ENCODE data around the gene BDKRB1. TPM values are rescaled to one million over a fixed set of nuclear protein-coding genes. Genes with fewer than 3 reads are reported as not detected.

BDKRB1 gene
- total RNA-seq (2021): not detected in 2 replicates
- long read RNA-seq: 0 reads

GRCh38 chr14:96255501-96256366 is at the start of gene BDKRB1:
Gene BDKRB1, plus strand, starts transcription at chr14:96256210. Its CDS starts 7,473 bp downstream, at chr14:96263683.
- Mint-ChIP-seq H3K36me3 (ENCODE audit: insufficient read depth in 1 of 3, low read depth in 3 of 3) (no peaks in the 10 kb centered on the region; a peak in 1 of 7 replicates), H3K27me3 (ENCODE audit: low read depth) (peaks cover 11% of the 10 kb centered on the region), H3K4me3 (no peak within 1 kb of the TSS), H3K9me3 (peaks cover 5 to 8% of the 10 kb centered on the region in 2 experiments; a peak in 4 of 5 replicates), H3K27ac (no peak within 1 kb of the TSS), H3K4me1 (peaks cover 14 to 16% of the 10 kb centered on the region in 2 experiments)
- Histone ChIP-seq H2BK20ac (ENCODE audit: low read depth, low read length, poor library complexity, severe bottlenecking) (no peak within 1 kb of the TSS), H3K27ac (ENCODE audit: insufficient read length, low read depth, low read length) (no peak within 1 kb of the TSS), H3K23me2 (ENCODE audit: insufficient read length, low read depth, low read length, poor library complexity, severe bottlenecking) (no peaks in the 10 kb centered on the region), H3K9me3 (ENCODE audit: control insufficient read depth, low read depth, low read length) (no peaks in the 10 kb centered on the region), H3K4me1 (ENCODE audit: insufficient read depth, low read length) (peaks cover under 1% of the 10 kb centered on the region; the same call in 1 of the 2 replicates), H3K18ac (ENCODE audit: insufficient read length, low read depth, low read length) (no peak within 1 kb of the TSS), H3K14ac (ENCODE audit: insufficient read depth, low read length) (no peak within 1 kb of the TSS), H4K91ac (ENCODE audit: insufficient read length, low read depth, low read length) (no peak within 1 kb of the TSS), H3K56ac (ENCODE audit: insufficient read length, low read depth, low read length) (no peak within 1 kb of the TSS), H4K20me1 (ENCODE audit: control insufficient read depth, insufficient read depth, insufficient read length) (no peaks in the 10 kb centered on the region), H4K5ac (ENCODE audit: insufficient read length, low read depth, low read length) (no peak within 1 kb of the TSS), H3K79me2 (ENCODE audit: insufficient read depth, low read length) (no peaks in the 10 kb centered on the region), H2BK15ac (ENCODE audit: low read depth, low read length) (no peak within 1 kb of the TSS), H2BK5ac (ENCODE audit: insufficient read length, low read length) (no peak within 1 kb of the TSS), H3K9ac (ENCODE audit: extremely low read depth, insufficient read length, low read length) (no peak within 1 kb of the TSS), H4K8ac (replicated peaks; ENCODE audit: insufficient read length, low read depth, low read length) (no peak within 1 kb of the TSS), H3K27me3 (ENCODE audit: insufficient read depth, low read length) (no peaks in the 10 kb centered on the region), H3K4ac (ENCODE audit: low read depth, low read length) (no peak within 1 kb of the TSS), H3K4me2 (ENCODE audit: insufficient read depth, insufficient read length, low read length) (no peak within 1 kb of the TSS), H3K79me1 (ENCODE audit: insufficient read depth, low read depth, low read length, poor library complexity, severe bottlenecking) (no peaks in the 10 kb centered on the region), H2AK5ac (ENCODE audit: insufficient read length, low read length) (no peak within 1 kb of the TSS), H3T11ph (ENCODE audit: low read length) (no peak within 1 kb of the TSS), H2AFZ (ENCODE audit: low read length) (no peak within 1 kb of the TSS), H2BK12ac (ENCODE audit: insufficient read length, low read depth, low read length) (no peak within 1 kb of the TSS), H3K23ac (ENCODE audit: insufficient read length, low read depth, low read length) (no peak within 1 kb of the TSS), H2BK120ac (ENCODE audit: low read depth, low read length, poor library complexity, severe bottlenecking) (no peak within 1 kb of the TSS)
- no CpG with 5 or more reads among the region's 12 CpGs for WGBS (ENCODE audit: extremely low coverage, insufficient read length, low lambda C conversion rate)
- TF ChIP-seq CTCF (conservative IDR thresholded peaks at IDR 0.05): no peak
- no peak for DNase-seq

Measured in H9 (cell line).